Effector memory CD4-positive, alpha-beta T cell (primary cell): ENCODE measurements around the gene SLC44A2.

Experiments used
- DNase-seq, 3 donors: peaks; one replicate each; pipeline ENCODE4 v3.0.0-alpha.2; 2020
- H3K27ac ChIP-seq: 2 replicates; pipeline ENCODE4 v1.7.0; 2013; ENCODE audit warnings: mild to moderate bottlenecking, low read length, moderate library complexity; ENCODE audit not compliant: insufficient read depth, poor library complexity, severe bottlenecking
- H3K27me3 ChIP-seq: replicated peaks from 2 replicates; pipeline ENCODE4 v1.7.0; 2013; ENCODE audit warnings: mild to moderate bottlenecking, low read length; ENCODE audit not compliant: insufficient read depth, control insufficient read depth, poor library complexity, severe bottlenecking
- H3K36me3 ChIP-seq: 2 replicates; pipeline ENCODE4 v1.7.0; 2013; ENCODE audit warnings: mild to moderate bottlenecking, low read length, moderate library complexity; ENCODE audit not compliant: control insufficient read depth, insufficient read depth
- H3K4me1 ChIP-seq: 2 replicates; pipeline ENCODE4 v1.7.0; 2013; ENCODE audit warnings: low read length, mild to moderate bottlenecking; ENCODE audit not compliant: control insufficient read depth, insufficient read depth, poor library complexity, severe bottlenecking
- H3K4me3 ChIP-seq: 2 replicates; pipeline ENCODE4 v1.7.0; 2013; ENCODE audit warnings: low read length, low read depth, mild to moderate bottlenecking; ENCODE audit not compliant: insufficient read depth, poor library complexity, severe bottlenecking
- H3K9me3 ChIP-seq: 2 replicates; pipeline ENCODE4 v1.7.0; 2013; ENCODE audit warnings: mild to moderate bottlenecking, low read length, moderate library complexity; ENCODE audit not compliant: control insufficient read depth

Gene SLC44A2

GRCh38 chr19:10636304-10636972, 11.1 kb downstream of the SLC44A2 start:
- H3K27ac ChIP-seq = no peak overlapping the region
- H3K4me3 ChIP-seq = no peak overlapping the region
- H3K36me3 ChIP-seq = peaks cover 85% of the 10 kb centered on the region
- DNase-seq = no peak
- H3K4me1 ChIP-seq = no peaks in the 10 kb centered on the region
- no peaks in the 10 kb centered on the region for H3K27me3 ChIP-seq
- H3K9me3 ChIP-seq = no peaks in the 10 kb centered on the region

- H3K4me1 ChIP-seq = no peaks in the 10 kb centered on the region
- no peak overlapping the region for H3K4me3 ChIP-seq
- no peaks in the 10 kb centered on the region for H3K27me3 ChIP-seq
- no peak overlapping the region for H3K27ac ChIP-seq
- DNase-seq = no peak
- peaks cover 83% of the 10 kb centered on the region for H3K36me3 ChIP-seq
- no peaks in the 10 kb centered on the region for H3K9me3 ChIP-seq
Measured at GRCh38 chr19:10637894-10638293, 12.5 kb downstream of the SLC44A2 start.

GRCh38 chr19:10639836-10640235, 14.5 kb downstream of the SLC44A2 start:
- H3K27ac ChIP-seq = no peak overlapping the region
- no peak for DNase-seq
- no peaks in the 10 kb centered on the region for H3K4me1 ChIP-seq
- no peaks in the 10 kb centered on the region for H3K9me3 ChIP-seq
- H3K36me3 ChIP-seq = peaks cover 81% of the 10 kb centered on the region
- H3K4me3 ChIP-seq = no peak overlapping the region
- no peaks in the 10 kb centered on the region for H3K27me3 ChIP-seq

- no peak overlapping the region for H3K4me3 ChIP-seq
- no peaks in the 10 kb centered on the region for H3K27me3 ChIP-seq
- peaks cover 75% of the 10 kb centered on the region for H3K36me3 ChIP-seq
- no peaks in the 10 kb centered on the region for H3K4me1 ChIP-seq
- H3K27ac ChIP-seq = no peak overlapping the region
- no peak for DNase-seq
- no peaks in the 10 kb centered on the region for H3K9me3 ChIP-seq
Measured at GRCh38 chr19:10640361-10640760, 15.0 kb downstream of the SLC44A2 start.

- H3K9me3 ChIP-seq = no peaks in the 10 kb centered on the region
- H3K27me3 ChIP-seq = no peaks in the 10 kb centered on the region
- no peak overlapping the region for H3K4me3 ChIP-seq
- DNase-seq = no peak
- H3K27ac ChIP-seq = no peak overlapping the region
- H3K36me3 ChIP-seq = peaks cover 66% of the 10 kb centered on the region
- no peaks in the 10 kb centered on the region for H3K4me1 ChIP-seq
Measured at GRCh38 chr19:10641248-10641647, 15.9 kb downstream of the SLC44A2 start.

GRCh38 chr19:10642473-10643171, 17.3 kb downstream of the SLC44A2 start:
- no peak overlapping the region for H3K27ac ChIP-seq
- no peak for DNase-seq
- no peaks in the 10 kb centered on the region for H3K9me3 ChIP-seq
- peaks cover 53% of the 10 kb centered on the region for H3K36me3 ChIP-seq
- no peak overlapping the region for H3K4me3 ChIP-seq
- no peaks in the 10 kb centered on the region for H3K27me3 ChIP-seq
- H3K4me1 ChIP-seq = no peaks in the 10 kb centered on the region

- Histone ChIP-seq H3K36me3 (peaks cover 45% of the 10 kb centered on the region), H3K27me3 (no peaks in the 10 kb centered on the region), H3K9me3 (no peaks in the 10 kb centered on the region), H3K27ac (peak overlapping the region; percentile 48), H3K4me3 (no peak overlapping the region), H3K4me1 (no peaks in the 10 kb centered on the region)
- no peak for DNase-seq
Measured at GRCh38 chr19:10643172-10643967, 18.0 kb downstream of the SLC44A2 start.

GRCh38 chr19:10643968-10644259, 18.6 kb downstream of the SLC44A2 start:
- Histone ChIP-seq H3K4me1 (no peaks in the 10 kb centered on the region), H3K27me3 (no peaks in the 10 kb centered on the region), H3K36me3 (peaks cover 44% of the 10 kb centered on the region), H3K9me3 (no peaks in the 10 kb centered on the region), H3K27ac (peak overlapping the region; percentile 48), H3K4me3 (no peak overlapping the region)
- DNase-seq = no peak

GRCh38 chr19:10644260-10645007, 19.1 kb downstream of the SLC44A2 start:
- Histone ChIP-seq H3K4me3 (no peak overlapping the region), H3K27me3 (no peaks in the 10 kb centered on the region), H3K36me3 (peaks cover 39% of the 10 kb centered on the region), H3K27ac (peak overlapping the region; percentile 48), H3K4me1 (no peaks in the 10 kb centered on the region), H3K9me3 (no peaks in the 10 kb centered on the region)
- DNase-seq = peak; percentile 66 to 76 (median 67)
